ENCODE measurements around the gene PIK3R4.

DNA sequence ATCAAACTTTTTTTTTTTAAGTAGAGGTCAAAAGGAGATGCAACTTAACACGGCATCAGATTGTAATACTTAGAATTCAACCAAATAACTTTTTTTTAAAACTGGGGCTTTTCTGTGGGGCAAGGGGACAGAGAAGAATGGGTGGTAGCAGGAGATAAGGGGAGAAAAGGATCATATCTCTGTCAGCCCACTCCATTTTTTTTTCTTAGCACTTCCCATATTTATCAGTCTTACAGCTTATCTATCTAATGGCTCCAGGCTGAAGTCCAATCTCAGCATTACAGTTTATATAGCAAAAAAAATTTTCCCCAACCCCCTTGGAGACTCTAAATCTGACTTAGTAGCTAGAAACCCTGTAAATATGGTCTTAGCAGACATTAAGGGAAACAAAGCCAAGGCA, 69.3 kb downstream of the PIK3R4 start:
- no peak for TF ChIP-seq CTCF (conservative IDR thresholded peaks at IDR 0.05; ENCODE audit: low read length)
- TF ChIP-seq EZH2phosphoT487 (IDR thresholded peaks at IDR 0.05; ENCODE audit: borderline replicate concordance), result no peak
